ENCODE measurements around the gene BMF.
"Not testable (repeated sequence)": the region's sequence is repeated elsewhere in the genome, so short reads cannot be mapped to it uniquely, and the experiment has no call there.

The BMF gene

GRCh38 chr15:40087991-40088928 lies 20.4 kb downstream of the BMF start:
- no peak for DNase-seq

GRCh38 chr15:40087068-40087810 lies 21.4 kb downstream of the BMF start:
- no peak for DNase-seq

GRCh38 chr15:40085266-40085665 lies 23.4 kb downstream of the BMF start:
- DNase-seq: no peak

- DNase-seq: no peak
These were observed 24.0 kb downstream of the BMF start for GRCh38 chr15:40084650-40085049.

- DNase-seq: no peak
These were observed 26.3 kb downstream of the BMF start for GRCh38 chr15:40082195-40082883.

- DNase-seq: peak; percentile 79 to 82
These were observed 26.9 kb downstream of the BMF start for GRCh38 chr15:40081691-40082194.

GRCh38 chr15:40080847-40081246 lies 27.8 kb downstream of the BMF start:
- no peak for DNase-seq

- no peak for DNase-seq
These were observed 28.6 kb downstream of the BMF start for GRCh38 chr15:40080104-40080503.

- no peak for DNase-seq
These were observed 29.2 kb downstream of the BMF start for GRCh38 chr15:40079456-40079855.

GRCh38 chr15:40075298-40076044 lies 33.2 kb downstream of the BMF start:
- DNase-seq: no peak

GRCh38 chr15:40074656-40075055 lies 34.0 kb downstream of the BMF start:
- DNase-seq: not testable (repeated sequence)

GRCh38 chr15:40073716-40074490 lies 34.8 kb downstream of the BMF start:
- DNase-seq: not testable (repeated sequence)

GRCh38 chr15:40072216-40072990 lies 36.3 kb downstream of the BMF start:
- DNase-seq: no peak

GRCh38 chr15:40070608-40071218 lies 38.0 kb downstream of the BMF start:
- no peak for DNase-seq

- DNase-seq: no peak
These were observed 38.5 kb downstream of the BMF start for GRCh38 chr15:40070166-40070557.

- DNase-seq: peak; percentile 93 to 95
These were observed 39.2 kb downstream of the BMF start for GRCh38 chr15:40069178-40070165.

GRCh38 chr15:40067921-40068624 lies 40.6 kb downstream of the BMF start:
- no peak for DNase-seq

GRCh38 chr15:40066589-40066988 lies 42.1 kb downstream of the BMF start:
- no peak for DNase-seq

All from hippocampal formation (tissue), 2 donors.